ENCODE results near the gene PTGDR.
A peak's percentile ranks its signal among the peaks of the same experiment; 100 is the strongest.

Gene PTGDR

GRCh38 chr14:52307905-52308304 is 40.4 kb downstream of the PTGDR start:
- no peaks in the 10 kb centered on the region for H3K36me3 Mint-ChIP-seq (ENCODE audit: low read depth)
- no peaks in the 10 kb centered on the region for H3K9me3 Mint-ChIP-seq
- no peak overlapping the region for H3K4me3 Mint-ChIP-seq
- TF ChIP-seq CTCF (IDR thresholded peaks at IDR 0.05; ENCODE audit: unreplicated experiment in 3 of 3) = no peak
- no peak overlapping the region for H3K27ac Mint-ChIP-seq
- peaks cover 25% of the 10 kb centered on the region for H3K4me1 Mint-ChIP-seq
- peaks cover 17% of the 10 kb centered on the region for H3K27me3 Mint-ChIP-seq (ENCODE audit: low read depth)

GRCh38 chr14:52310541-52310940 is 43.0 kb downstream of the PTGDR start:
- Mint-ChIP-seq H3K4me3 (no peak overlapping the region), H3K27me3 (ENCODE audit: low read depth) (peaks cover 35% of the 10 kb centered on the region), H3K36me3 (ENCODE audit: low read depth) (no peaks in the 10 kb centered on the region), H3K27ac (peak overlapping the region in 1 of 3 experiments; percentile 91), H3K9me3 (no peaks in the 10 kb centered on the region), H3K4me1 (peaks cover 37% of the 10 kb centered on the region)
- TF ChIP-seq CTCF (IDR thresholded peaks at IDR 0.05; ENCODE audit: unreplicated experiment in 3 of 3) = no peak

- peak overlapping the region; percentile 85 to 90 (median 89) for H3K4me3 Mint-ChIP-seq
- H3K27me3 Mint-ChIP-seq (ENCODE audit: low read depth) = peaks cover 54% of the 10 kb centered on the region
- peaks cover 37% of the 10 kb centered on the region for H3K4me1 Mint-ChIP-seq
- H3K27ac Mint-ChIP-seq = peak overlapping the region; percentile 91 to 93 (median 91)
- H3K36me3 Mint-ChIP-seq (ENCODE audit: low read depth) = no peaks in the 10 kb centered on the region
- no peaks in the 10 kb centered on the region for H3K9me3 Mint-ChIP-seq
- no peak for TF ChIP-seq CTCF (IDR thresholded peaks at IDR 0.05; ENCODE audit: unreplicated experiment in 3 of 3)
These were observed 45.4 kb downstream of the PTGDR start for GRCh38 chr14:52312931-52313355.

GRCh38 chr14:52313462-52313861 is 46.0 kb downstream of the PTGDR start:
- Mint-ChIP-seq H3K9me3 (no peaks in the 10 kb centered on the region), H3K36me3 (ENCODE audit: low read depth) (no peaks in the 10 kb centered on the region), H3K4me3 (peak overlapping the region; percentile 85 to 90 (median 89)), H3K27ac (peak overlapping the region; percentile 91 to 93 (median 91)), H3K4me1 (peaks cover 37% of the 10 kb centered on the region), H3K27me3 (ENCODE audit: low read depth) (peaks cover 53% of the 10 kb centered on the region)
- TF ChIP-seq CTCF (IDR thresholded peaks at IDR 0.05; ENCODE audit: unreplicated experiment in 3 of 3) = no peak

GRCh38 chr14:52313903-52314594 is 46.6 kb downstream of the PTGDR start, which contains the start of gene PTGER2:
PTGER2 (plus strand) TSS chr14:52314312; CDS start chr14:52314549, 237 bp downstream.
- TF ChIP-seq CTCF (IDR thresholded peaks at IDR 0.05; ENCODE audit: unreplicated experiment in 3 of 3) = no peak
- H3K36me3 Mint-ChIP-seq (ENCODE audit: low read depth) = no peaks in the 10 kb centered on the region
- peaks cover 37% of the 10 kb centered on the region for H3K4me1 Mint-ChIP-seq
- H3K27me3 Mint-ChIP-seq (ENCODE audit: low read depth) = peaks cover 53% of the 10 kb centered on the region
- no peaks in the 10 kb centered on the region for H3K9me3 Mint-ChIP-seq
- H3K4me3 Mint-ChIP-seq = peak within 1 kb of the TSS; percentile 89 to 93 (median 90)
- peak within 1 kb of the TSS; percentile 91 to 93 (median 91) for H3K27ac Mint-ChIP-seq
